HG03439 (cell line): Measurements from ENCODE around the gene SCYL1.

Source experiments
- ATAC-seq: cut with Tn5 transposase; IDR thresholded peaks from one replicate; pipeline ENCODE4 v1.9.1; 2021; ENCODE audit warnings: mild to moderate bottlenecking, moderate library complexity; ENCODE audit not compliant: unreplicated experiment

Gene SCYL1

DNA sequence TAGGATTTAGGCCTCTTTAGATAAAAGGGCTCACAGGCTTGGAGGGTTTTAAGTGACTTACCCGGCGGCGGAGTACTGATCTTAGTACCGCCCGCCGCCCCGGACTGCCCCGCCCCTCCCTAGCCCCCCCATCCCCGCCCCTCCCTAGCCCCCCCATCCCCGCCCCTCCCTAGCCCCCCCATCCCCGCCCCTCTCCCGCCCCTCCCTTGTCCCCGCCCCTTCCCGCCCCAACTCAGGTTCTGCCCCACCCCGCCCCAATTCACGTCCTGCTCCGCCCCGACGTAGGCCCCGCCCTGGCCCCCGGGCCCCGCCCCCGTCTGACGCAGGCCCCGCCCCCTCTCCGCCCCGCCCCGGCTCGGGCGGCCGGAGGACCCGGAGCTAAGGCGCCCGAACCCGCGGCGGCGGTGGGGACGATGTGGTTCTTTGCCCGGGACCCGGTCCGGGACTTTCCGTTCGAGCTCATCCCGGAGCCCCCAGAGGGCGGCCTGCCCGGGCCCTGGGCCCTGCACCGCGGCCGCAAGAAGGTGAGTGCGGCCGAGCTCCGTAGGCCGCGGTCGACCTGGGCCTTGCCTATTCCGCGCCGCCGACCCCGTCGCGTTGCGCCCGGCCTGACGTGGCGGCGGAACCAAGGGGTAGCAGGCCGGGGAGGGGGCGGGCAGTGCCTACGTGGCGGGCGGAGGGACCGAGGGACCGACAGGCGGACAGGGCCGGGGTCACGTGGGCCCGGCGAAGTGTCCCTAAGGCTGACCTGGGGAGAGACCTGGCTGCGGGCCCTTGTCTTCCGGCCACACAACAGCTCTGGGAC lies at the start of gene SCYL1:
SCYL1 (plus strand) TSS at position 343 of the 805 bp plus-strand sequence; CDS start at position 414, 71 bp downstream.
- ATAC-seq: peak; percentile 58

DNA sequence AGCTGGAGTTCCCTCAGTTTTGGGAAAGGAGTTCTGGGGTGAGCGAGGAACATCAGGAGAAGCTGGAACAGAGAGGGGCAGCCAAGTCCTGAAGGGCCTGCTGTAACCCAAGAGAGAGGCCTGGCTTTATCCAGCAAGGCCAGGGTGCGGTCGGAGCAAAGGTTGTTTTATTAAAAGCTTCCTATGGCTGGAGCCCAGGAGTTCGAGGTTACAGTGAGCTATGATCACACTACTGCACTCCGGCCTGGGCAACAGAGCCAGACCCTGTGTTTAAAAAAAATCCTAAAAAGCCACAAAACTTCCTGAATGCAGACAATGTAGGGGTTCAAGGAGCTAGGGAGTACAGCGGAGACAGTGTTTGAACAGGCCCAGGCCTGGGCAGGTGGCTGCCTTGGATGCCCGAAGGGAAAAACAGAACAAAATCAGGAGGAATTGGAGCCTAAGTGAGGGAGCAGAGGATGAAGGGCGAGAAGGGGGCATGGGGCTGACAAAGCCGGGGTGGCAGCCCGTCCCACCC lies 48.2 kb upstream of the SCYL1 start:
- ATAC-seq: no peak

DNA sequence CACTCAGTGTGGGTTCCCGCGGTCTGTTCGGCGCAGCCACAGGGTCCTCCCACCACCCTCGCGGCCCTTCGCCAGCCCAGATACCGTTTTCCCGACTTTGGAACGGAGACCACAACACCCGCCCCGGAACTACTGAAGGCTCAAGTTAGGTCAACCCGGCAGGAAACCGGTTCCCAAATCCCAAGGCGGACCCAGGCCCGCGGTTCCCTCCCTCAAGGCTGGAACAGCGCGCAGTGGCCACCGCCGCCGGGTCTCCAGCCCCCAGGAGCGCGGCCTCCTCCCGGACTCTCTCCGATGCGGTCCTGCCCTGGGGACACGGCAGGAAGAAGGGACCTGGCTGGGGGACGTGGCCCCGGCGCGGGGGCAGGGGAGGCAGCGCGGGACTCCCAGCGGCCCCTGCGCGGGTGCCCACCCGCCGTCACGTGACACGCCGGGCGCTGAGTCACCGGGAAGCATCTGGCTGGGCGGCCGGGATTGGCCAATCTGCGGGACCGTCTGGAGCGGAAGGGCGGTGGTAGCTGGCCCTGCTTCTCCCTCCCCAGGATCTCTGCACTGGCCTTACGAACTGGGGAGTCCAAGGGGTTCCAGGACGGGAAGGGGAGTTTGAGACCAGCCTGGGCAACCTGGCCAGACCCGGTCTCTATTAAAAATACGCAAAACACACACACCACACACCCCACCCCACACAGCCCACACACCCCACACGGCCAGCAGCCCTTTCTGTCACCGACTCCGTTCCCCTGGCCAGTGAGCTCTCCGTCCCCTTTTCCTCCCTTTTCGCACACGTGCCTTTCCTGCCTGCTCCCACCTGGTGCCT lies 47.5 kb upstream of the SCYL1 start:
- peak; percentile 74 for ATAC-seq

DNA sequence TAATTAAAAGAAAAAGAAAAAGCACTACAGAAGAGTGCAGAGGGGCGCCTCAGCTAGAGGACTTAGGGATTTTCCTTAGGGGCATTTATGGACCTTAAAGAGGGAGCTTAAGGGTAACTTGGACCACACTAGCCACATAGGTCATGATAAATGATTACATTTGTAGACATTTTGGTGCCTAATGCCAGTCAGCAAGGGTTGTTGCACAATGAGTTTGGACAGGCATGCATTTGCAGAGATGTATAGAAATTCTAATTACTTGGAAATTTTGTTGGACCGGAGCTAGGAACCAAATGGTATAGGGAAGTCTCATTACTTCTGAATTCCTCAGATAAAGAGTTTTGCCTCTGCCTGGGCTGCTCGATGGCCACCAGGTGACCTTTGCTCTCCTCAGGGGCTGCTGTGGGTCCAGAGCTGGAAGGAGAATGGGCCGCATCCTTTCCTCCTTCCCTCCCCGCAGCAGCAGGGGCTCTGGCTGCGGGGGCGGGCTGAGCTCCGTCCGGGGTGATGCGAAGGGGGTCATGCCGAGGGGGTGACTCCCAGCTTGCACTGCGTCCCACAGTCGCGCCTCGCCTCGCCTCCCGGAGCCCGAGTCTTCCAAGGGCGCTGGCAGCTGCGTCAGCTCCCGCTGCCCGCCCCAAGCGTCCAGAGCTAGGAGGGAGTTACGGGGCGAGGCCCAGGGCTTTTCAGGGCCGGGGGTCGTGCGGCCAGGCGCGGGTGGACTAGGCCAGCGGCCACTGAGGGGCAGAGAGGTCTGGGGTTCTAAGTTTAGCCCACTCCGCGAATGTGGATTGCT lies 46.3 kb upstream of the SCYL1 start:
- no peak for ATAC-seq

DNA sequence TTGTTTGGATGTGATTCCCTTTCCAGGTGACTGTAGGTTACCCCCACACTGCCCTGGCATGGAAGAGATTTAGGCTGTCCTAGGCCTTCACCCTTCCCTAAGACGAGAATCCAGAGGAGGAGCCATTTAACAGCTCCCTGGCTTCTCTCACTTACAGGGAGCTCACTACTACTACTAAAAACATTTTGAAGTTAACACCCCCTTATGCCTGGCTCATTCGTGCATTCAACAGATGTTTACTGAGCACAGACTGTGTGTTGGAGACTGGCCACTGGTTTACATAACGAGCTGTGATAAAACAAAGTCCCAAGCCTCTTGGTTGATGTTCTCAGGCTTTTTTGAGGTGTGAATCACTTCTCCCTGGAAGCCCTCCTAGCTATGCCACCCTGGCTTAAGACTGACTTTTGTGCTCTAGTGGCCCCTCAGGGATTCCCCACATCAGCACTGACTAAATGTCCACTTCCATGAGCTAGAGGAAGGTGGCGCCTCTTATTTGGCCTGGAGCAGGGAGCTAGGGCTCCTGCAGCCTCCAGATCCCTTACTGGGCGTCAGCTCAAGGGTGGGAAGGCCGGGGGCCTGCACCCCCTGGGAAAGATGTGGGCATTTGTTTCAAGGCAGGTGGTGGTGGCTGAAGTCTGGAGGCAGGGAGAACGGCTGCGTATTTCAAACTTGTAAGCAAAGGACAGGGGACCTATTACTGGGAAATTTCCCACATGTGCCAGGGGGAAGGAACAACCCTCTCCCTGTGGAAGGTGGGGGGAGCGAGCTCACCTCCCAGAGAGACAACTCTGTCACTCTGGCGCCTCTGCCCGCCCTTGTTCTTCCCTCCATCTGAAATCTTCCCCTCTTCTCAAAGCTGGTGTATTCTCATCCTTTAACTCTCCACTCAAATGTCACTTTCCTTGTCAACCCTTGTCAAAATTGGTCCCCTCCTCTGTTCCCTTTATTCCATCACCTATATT lies 45.4 kb upstream of the SCYL1 start:
- ATAC-seq: no peak

DNA sequence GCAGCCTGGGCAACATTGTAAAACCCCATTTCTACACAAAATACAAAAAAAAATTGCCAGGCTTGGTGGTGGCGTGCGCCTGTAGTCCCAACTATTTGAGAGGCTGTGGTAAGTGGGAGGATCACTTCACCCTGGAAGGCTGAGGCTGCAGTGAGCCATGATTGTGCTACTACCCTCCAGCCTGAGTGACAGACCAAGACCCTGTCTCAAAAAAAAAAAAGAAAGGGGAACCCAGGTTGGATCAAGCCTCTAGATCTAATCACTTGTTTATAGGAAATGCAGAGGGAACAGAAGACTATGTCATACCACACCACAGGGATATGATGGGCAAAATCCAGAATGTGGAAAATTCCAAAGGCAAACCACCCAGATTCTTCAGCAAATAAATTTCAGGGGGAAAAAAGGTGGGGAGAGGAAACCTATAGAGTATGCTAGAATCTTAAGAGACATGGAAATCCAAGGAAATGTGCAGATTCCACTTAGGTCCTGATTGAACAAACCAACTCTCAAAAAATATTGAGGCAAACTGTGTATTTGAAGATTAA lies 42.5 kb upstream of the SCYL1 start:
- ATAC-seq: no peak

DNA sequence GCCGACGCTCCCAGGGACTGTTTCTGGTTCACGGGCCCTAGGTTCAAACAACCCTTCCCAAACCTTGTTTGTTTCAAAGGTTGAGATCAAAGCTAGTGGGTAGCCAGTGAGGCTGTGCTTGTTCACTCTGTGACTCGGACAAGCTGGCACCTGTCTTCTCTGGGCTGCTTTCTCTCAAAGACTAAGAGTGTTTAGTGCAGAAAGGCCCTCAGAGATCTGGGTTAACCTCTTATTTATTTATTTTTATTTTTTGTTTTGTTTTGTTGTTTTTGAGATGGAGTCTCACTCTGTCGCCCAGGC lies 39.0 kb upstream of the SCYL1 start:
- ATAC-seq: no peak

DNA sequence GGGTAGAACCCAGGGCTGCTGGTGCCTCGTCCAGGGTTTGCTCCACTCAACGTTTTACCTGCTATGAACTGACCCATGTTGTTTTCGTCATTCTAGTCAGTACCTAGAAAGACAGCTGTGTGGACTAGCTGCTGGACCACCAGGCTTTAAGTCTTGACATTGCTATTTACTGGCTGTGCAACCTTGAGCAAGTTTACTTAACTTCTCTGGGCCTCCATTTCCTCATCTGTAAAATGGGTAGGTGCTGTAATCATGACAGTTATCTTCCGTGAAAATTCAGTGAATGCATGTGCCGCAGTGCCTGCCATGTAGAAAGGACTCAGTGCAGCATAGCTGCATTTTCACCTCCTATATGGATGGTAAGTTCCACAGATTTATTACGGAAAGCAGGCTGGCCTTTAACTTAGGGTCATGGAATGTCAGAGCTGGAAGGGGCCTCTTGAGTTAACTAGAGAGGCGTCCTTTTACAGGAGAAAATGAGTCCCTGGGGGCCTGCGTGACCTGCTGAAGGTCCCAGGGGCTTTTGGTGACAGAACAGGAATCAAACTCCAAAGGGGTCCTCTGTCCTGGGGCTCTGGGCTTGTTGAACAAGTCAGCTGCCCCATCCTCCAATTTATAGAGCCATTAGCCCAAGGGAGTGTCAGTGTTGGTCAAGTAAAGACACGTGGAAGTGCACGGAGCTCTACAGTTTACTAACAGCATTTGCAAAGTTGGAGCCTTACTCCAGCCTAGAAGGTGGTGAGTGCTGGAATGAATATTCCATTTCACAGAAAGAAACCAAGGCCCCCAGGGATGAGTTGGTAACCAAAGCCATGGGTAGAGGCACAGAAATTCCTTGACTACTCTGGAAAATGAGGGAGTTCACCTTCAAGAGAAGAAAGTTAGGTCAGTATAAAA lies 38.1 kb upstream of the SCYL1 start:
- ATAC-seq: no peak

DNA sequence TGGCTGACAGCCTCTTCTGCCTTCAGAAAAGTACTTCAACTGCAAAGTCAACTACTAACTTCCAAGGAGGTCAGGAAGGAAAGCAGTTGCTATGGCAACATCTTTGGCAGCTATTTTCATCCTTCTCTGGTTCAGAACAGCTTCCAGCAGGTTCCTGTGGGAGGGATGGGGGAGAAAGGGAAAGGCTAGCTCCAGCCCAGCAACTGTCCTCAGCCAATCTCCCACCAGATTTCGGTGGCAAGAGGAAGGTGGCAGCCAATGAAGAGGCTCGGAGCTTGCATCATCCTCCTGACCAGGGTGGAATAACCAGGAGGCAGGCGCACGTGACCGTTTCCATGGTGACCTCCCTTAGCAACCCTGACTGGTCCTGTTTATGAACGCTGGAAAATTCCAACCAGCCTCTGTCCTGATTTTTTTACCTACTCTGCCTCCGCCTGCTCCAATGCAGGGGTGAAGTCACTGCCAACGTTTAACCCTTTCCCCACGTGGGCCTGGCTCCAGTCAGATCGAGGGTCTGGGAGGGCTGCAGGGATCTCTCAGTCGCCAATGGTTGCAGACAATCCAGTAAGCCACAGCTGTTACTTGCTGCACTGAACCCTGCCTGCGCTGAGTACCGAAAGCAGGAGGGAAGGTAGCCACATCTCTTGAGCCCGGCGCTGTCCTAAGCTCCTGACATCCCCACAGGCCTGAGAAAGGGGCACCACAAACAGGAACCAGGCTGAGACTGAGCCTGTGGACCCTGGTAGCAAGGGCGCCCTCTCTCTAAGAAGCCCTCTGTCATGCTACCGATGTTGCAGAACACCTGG lies 37.2 kb upstream of the SCYL1 start:
- no peak for ATAC-seq

DNA sequence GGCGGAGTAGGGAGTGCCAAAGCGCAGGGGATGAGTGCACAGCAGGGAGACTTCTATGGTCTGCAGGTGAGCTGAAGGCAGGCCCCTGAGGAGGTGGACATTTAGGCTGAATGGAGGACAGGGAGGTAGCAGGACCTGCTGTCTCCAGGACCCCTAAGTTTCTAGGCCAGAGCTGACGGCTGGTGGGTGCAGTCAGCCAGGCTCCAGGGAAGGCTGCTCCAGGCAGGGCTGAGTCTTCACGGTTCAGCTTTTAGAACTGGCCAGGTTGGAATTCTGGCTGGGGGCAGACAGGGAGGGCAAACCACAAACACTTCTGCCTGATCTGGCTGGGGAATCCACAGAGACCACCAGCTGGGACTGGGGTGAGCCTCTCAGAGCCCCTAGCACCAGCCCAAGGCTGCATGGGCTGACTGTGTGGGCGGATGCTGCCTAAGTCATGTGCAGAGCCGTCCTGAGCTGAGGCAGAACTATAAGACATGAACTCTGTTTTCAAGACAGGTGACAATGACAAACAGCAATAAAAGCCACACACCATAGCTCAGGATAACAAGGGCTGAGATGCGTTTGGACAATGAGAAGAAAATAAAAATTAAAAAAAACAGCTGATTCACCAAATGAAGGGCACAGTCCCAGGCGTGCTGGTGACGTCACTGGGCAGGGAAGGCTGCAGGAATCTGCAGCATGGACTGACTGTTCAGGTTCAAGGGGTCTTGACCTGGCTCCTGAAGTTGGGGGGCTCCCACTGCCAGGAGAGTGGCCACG lies 36.4 kb upstream of the SCYL1 start:
- no peak for ATAC-seq

DNA sequence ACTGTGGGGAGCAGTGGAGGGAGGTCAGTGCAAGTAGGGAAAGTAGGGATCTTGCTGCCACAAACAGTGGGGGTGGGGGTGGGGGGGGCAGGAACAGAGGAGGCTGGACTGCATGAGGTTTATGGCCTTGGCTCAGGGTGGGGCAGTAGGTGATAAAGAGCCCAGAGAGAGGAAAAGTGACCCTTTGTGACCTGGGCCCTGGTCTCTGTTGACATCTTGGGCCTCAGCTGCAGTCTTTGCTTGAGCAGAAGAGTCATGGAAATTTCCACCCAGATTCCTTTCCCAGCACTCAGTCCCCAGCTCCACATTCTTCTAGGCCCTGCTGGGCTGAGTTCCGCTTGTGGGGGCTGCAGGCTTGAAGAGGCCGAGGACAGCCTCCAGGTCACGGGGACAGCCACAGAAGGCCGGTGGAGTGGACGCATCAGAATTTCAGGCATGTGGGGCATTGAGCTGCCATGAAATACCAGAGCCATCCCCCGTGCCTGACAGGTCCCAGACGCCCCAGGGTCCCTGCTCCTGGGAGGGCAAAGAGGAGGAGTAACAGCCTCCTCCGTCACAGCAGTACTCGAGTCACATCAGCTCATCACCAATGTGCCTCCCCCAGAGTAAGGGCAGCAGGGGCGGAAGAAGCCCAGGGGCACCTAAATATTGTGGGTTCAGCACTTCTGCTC lies 35.7 kb upstream of the SCYL1 start:
- no peak for ATAC-seq

DNA sequence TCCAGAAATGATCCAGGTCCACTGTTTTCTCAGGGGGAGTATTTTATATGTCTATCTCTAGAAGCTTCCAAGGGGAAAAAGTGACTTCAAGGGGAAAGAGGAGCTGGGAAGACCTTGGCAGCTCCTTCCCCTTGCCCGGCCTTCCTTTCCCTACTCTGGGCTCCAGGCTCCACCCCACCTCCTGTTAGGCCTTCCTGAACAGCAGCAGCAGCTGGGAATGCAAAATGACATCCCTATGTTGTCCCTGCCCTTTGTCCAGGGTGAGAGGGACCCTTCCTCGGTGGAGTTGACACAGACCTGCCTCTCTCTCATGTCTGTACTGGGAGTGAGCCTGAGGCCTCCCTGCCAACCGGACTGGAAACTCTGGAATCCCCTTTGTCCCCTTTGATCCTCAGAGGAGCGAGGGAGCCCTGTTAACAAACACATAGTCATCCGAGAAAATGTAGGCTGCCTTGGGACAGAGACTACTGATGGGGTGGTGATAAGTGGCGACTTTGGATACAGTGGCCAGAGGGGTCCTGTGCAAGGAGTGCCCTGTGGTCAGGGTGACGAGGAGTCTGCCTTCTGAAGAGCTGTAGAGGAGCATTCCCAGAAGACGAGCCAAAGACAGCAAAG lies 35.1 kb upstream of the SCYL1 start:
- ATAC-seq: no peak

DNA sequence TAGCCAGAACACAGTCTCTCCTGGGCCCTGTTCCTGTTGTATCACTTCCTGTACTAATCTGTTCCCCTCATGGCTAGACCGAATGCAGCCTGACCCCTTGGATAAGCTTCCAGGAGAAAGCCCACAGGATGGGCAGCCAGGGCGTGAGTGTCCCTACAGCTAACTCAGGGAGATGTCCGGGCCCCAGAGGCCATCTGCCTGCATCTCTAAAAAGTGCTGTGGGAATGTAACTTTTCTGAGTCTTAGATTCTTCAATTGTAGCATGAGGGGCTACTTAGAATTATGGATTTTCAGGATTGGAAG lies 33.8 kb upstream of the SCYL1 start:
- ATAC-seq: no peak

DNA sequence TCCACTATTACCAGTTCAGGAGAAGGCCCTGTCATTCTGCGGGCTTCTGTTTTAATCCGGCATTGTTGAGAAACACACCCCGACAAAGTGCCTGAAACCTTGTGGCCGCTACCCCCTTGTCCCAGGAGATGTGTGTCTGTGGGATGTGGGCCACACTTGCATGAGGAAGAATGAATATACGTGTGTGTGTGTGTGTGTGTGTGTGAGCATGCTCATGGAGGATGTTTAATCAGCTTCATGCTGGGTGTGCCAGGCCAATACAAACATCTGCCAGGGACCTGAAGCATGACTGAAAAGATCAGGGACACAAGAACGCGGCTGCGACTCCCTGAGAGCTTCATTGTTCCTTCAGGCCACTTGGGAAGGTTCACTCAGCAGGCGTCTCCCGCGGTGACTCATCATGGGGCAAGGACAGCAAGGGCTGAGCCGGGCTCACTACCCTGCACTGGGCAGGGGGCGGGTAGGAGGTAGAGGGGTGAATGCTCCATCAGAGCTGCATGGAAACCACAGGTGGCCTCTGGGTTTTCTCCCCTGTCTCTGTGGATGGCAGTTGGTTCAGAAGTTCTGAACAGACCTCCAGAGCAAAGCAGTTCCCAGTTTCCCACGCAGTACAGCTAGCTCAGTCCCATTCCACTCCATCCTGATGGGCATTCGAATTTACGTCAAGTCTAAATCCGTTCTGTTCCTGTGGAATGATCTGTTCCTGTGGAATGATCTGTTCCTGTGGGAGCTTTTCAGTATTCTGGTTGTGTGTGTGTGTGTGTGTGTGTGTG lies 33.1 kb upstream of the SCYL1 start:
- no peak for ATAC-seq

DNA sequence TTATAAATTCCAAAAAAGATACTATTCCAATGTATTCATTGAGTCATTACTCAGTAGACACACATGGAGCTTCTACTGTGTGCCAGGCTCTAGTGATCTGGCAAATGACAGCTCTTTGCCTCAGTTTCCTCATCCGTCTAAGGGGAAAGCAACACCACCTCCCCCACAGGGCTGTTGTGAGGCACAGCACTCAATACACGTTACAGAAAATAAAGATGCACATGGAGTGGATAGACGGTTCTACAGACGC lies 32.6 kb upstream of the SCYL1 start:
- ATAC-seq: no peak
